Osteocyte (in vitro differentiated cells): ENCODE results near the gene CNOT6. TPM values are rescaled to one million over a fixed set of nuclear protein-coding genes. Genes with fewer than 3 reads are reported as not detected.

Experiments
- DNase-seq: peaks from one replicate; pipeline ENCODE4 v3.0.0; 2021; ENCODE audit warnings: mixed read lengths; ENCODE audit not compliant: unreplicated experiment; ENCODE audit errors: extremely low spot score
- H3K27ac Mint-ChIP-seq: one replicate; pipeline ENCODE4 v1.8.0; 2021; ENCODE audit warnings: mild to moderate bottlenecking, mixed read lengths; ENCODE audit not compliant: unreplicated experiment
- H3K27me3 Mint-ChIP-seq: one replicate; pipeline ENCODE4 v1.8.0; 2021; ENCODE audit warnings: mixed read lengths; ENCODE audit not compliant: unreplicated experiment
- H3K36me3 Mint-ChIP-seq: one replicate; pipeline ENCODE4 v1.8.0; 2021; ENCODE audit warnings: mixed read lengths; ENCODE audit not compliant: unreplicated experiment
- H3K4me1 Mint-ChIP-seq: one replicate; pipeline ENCODE4 v1.8.0; 2021; ENCODE audit warnings: mixed read lengths; ENCODE audit not compliant: unreplicated experiment
- H3K4me3 Mint-ChIP-seq: one replicate; pipeline ENCODE4 v1.8.0; 2021; ENCODE audit warnings: mild to moderate bottlenecking, moderate library complexity, mixed read lengths; ENCODE audit not compliant: unreplicated experiment
- H3K9me3 Mint-ChIP-seq: one replicate; pipeline ENCODE4 v1.8.0; 2021; ENCODE audit warnings: mixed read lengths; ENCODE audit not compliant: unreplicated experiment
- CTCF ChIP-seq: fragments of 200-600 bp; sonication (generic); IDR thresholded peaks from 2 replicates; pipeline ENCODE4 v1.5.0; 2021; ENCODE audit warnings: antibody characterized with exemption, mild to moderate bottlenecking, moderate library complexity
- total RNA-seq: library from RNA; stranded (reverse); gene quantifications from 2 replicates; pipeline ENCODE4 v1.2.1, GENCODE V29; 2021

CNOT6 gene
- total RNA-seq, 1 donor from 2014 or later = 33.5 TPM

GRCh38 chr5:180603076-180603594 lies 109.0 kb downstream of the CNOT6 start:
- DNase-seq = no peak
- TF ChIP-seq CTCF = no peak
- no peaks in the 10 kb centered on the region for H3K36me3 Mint-ChIP-seq
- no peaks in the 10 kb centered on the region for H3K4me1 Mint-ChIP-seq
- no peak overlapping the region for H3K4me3 Mint-ChIP-seq
- H3K9me3 Mint-ChIP-seq = no peaks in the 10 kb centered on the region
- H3K27ac Mint-ChIP-seq = no peak overlapping the region
- H3K27me3 Mint-ChIP-seq = peaks cover 2% of the 10 kb centered on the region

- Mint-ChIP-seq H3K4me3 (no peak overlapping the region), H3K9me3 (no peaks in the 10 kb centered on the region), H3K36me3 (no peaks in the 10 kb centered on the region), H3K27me3 (peaks cover 2% of the 10 kb centered on the region), H3K4me1 (no peaks in the 10 kb centered on the region), H3K27ac (no peak overlapping the region)
- TF ChIP-seq CTCF = no peak
- DNase-seq = no peak
These were observed 110.1 kb downstream of the CNOT6 start for GRCh38 chr5:180604271-180604670.

- H3K27ac Mint-ChIP-seq = no peak overlapping the region
These were observed 111.5 kb downstream of the CNOT6 start for GRCh38 chr5:180605554-180606214.

GRCh38 chr5:180606215-180606785 lies 112.1 kb downstream of the CNOT6 start:
- TF ChIP-seq CTCF = no peak
- H3K4me1 Mint-ChIP-seq = no peaks in the 10 kb centered on the region
- peaks cover 2% of the 10 kb centered on the region for H3K27me3 Mint-ChIP-seq
- H3K27ac Mint-ChIP-seq = no peak overlapping the region
- no peaks in the 10 kb centered on the region for H3K9me3 Mint-ChIP-seq
- no peak overlapping the region for H3K4me3 Mint-ChIP-seq
- no peaks in the 10 kb centered on the region for H3K36me3 Mint-ChIP-seq
- DNase-seq = no peak

More at GRCh38 chr5:180605554-180606214, 111.5 kb downstream of the CNOT6 start:
- no peak for DNase-seq
- Mint-ChIP-seq H3K9me3 (no peaks in the 10 kb centered on the region), H3K4me1 (no peaks in the 10 kb centered on the region), H3K27me3 (peaks cover 2% of the 10 kb centered on the region), H3K4me3 (no peak overlapping the region), H3K36me3 (no peaks in the 10 kb centered on the region)
- peak; percentile 75 for TF ChIP-seq CTCF

- Mint-ChIP-seq H3K9me3 (no peaks in the 10 kb centered on the region), H3K27ac (no peak overlapping the region), H3K36me3 (no peaks in the 10 kb centered on the region), H3K27me3 (peaks cover 2% of the 10 kb centered on the region), H3K4me3 (no peak overlapping the region), H3K4me1 (no peaks in the 10 kb centered on the region)
- DNase-seq = no peak
- TF ChIP-seq CTCF = no peak
These were observed 113.8 kb downstream of the CNOT6 start for GRCh38 chr5:180607861-180608571.
